HG03097 (cell line): ENCODE measurements around the gene BAIAP2.
A peak's percentile ranks its signal among the peaks of the same experiment; 100 is the strongest.

ENCODE experiments used
- ATAC-seq: cut with Tn5 transposase; IDR thresholded peaks from one replicate; pipeline ENCODE4 v1.9.1; 2021; ENCODE audit not compliant: unreplicated experiment, low FRiP score

BAIAP2 gene, protein sequence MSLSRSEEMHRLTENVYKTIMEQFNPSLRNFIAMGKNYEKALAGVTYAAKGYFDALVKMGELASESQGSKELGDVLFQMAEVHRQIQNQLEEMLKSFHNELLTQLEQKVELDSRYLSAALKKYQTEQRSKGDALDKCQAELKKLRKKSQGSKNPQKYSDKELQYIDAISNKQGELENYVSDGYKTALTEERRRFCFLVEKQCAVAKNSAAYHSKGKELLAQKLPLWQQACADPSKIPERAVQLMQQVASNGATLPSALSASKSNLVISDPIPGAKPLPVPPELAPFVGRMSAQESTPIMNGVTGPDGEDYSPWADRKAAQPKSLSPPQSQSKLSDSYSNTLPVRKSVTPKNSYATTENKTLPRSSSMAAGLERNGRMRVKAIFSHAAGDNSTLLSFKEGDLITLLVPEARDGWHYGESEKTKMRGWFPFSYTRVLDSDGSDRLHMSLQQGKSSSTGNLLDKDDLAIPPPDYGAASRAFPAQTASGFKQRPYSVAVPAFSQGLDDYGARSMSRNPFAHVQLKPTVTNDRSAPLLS

GRCh38 chr17:81034779-81035520 lies at the start of gene BAIAP2:
Gene BAIAP2, plus strand, starts transcription at chr17:81035151. Its CDS starts 104 bp downstream, at chr17:81035255.
- peak; percentile 54 for ATAC-seq

DNA sequence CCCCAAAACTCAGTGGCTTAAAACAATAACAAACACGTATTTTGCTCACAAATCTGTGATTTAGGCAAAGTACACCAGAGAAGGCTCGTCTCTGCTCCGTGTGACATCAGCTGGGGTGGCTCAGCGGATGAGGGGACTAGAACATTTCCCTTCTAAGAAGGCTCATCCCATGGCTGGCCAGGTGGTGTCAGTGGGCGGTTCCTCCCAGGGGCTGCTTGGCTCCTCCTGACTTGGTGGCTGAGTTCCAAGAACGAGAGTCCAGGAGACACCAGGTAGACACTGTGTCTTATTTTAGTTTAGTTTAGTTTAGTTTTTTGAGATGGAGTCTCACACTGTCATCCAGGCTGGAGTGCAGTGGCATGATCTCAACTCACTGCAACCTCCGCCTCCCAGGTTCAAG lies 48.9 kb upstream of the BAIAP2 start:
- no peak for ATAC-seq

- no peak for ATAC-seq
Observed at GRCh38 chr17:80986816-80987475, 48.0 kb upstream of the BAIAP2 start.

DNA sequence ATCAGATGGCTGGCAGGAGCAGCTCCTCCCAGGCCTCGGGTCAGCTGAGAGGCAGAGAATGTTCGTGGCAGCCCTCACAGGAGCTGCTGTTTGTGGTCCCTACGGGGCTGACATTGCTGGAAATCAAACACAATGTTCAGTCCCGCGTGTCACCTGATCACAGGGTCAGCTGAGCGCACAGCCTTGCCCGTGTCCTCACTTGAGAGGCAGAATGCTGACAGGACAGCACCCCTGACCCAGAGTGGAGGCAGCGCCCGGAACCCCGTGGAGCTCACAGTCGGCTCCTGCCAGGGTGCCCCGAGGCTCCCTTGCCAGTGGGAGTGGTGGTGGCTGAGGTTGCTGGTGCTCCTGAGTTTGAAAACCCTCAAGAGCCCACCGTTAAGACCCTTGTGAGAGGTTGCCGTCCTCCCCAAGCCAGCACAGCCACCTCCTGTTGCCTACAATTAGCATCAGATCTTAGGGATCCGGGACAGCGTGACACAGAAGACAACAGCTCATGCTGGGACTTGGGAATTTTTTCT lies 47.0 kb upstream of the BAIAP2 start:
- ATAC-seq = no peak

GRCh38 chr17:80989586-80989913 lies 45.4 kb upstream of the BAIAP2 start:
- ATAC-seq = no peak

- ATAC-seq = no peak
Observed at GRCh38 chr17:80990921-80991644, 43.9 kb upstream of the BAIAP2 start.

- ATAC-seq = no peak
Observed at GRCh38 chr17:80991645-80992076, 43.3 kb upstream of the BAIAP2 start, which contains the start of gene CHMP6. Gene CHMP6, plus strand, starts transcription at chr17:80991841. Its CDS starts 78 bp downstream, at chr17:80991919.

DNA sequence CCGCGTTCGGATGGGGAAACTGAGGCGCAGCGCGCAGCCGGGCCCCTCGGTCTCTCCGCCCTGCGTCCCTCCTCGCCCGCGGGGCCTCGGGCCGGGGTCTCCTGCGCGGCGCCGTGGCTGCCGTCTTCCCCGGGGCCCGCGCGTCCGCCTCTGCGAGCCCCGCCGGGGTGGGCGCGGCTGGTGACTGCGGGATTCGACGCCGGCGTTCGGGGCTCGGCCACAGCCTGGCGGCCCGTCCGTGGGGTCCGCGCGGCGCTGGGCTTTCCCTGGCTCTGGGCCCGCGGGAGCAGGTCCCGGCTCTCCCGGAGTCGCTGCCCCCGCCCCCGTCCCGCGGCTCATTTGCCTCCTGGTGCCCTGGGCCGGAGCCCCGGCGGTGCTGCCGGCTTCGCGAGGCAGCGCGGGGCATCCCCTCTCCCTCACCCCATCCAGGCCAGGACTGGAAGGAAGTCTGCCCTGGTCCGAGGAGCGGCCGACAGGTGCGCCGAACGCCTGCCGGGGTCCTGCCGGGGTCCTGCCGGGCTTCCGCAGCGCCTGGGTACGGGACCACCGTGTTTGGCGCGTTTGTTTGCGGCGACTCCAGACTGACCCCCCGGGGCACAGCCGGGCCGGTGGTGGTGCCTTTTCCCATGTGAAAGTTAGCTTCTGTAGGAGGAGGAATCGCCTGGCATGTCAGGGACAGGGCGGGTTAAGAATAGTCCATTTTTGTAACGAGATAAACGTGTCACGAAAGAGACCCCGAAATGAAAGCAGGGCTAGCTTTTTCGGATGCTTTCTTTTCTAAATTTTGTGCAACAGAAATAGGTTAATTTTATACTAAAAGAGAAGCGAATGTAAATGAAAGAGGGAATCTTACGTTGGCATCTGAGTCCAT lies 42.6 kb upstream of the BAIAP2 start:
- no peak for ATAC-seq

- ATAC-seq = no peak
Observed at GRCh38 chr17:80992948-80993624, 41.9 kb upstream of the BAIAP2 start.

- no peak for ATAC-seq
Observed at GRCh38 chr17:80995131-80995530, 39.8 kb upstream of the BAIAP2 start.

GRCh38 chr17:80996422-80997305 lies 38.3 kb upstream of the BAIAP2 start:
- ATAC-seq = no peak

GRCh38 chr17:80997424-80998117 lies 37.4 kb upstream of the BAIAP2 start:
- ATAC-seq = no peak

DNA sequence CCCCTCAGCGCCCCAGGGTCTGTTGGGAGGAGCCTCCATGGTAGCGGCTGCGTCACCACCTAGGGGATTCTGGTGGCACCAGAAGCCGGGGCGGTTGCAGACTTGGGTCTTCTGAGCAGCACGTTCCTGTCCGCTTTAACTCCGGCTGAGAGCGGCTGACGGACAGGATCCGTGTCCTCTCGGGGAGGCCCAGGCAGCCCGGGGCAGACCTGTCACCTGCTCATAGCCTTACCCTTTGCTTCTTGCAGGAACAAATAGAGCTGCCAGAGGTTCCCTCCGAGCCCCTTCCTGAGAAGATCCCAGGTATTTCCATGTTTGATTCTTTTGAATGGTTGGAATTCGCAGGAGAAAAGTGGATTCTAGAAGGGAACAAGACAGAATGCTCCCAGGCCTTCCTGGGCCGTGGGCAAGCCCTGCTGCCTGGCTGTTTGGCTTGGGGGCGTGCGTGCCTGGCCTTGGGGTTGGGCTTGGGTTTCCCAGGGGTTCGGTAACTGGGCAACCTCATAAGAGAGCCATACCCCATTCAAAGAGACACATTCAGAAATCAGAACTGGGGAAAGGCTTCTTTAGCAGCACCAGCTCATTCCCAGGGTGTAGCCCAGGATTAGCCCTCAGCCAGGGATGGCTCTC lies 36.7 kb upstream of the BAIAP2 start:
- no peak for ATAC-seq

GRCh38 chr17:80998748-80999535 lies 36.0 kb upstream of the BAIAP2 start:
- ATAC-seq = no peak

GRCh38 chr17:80999536-81000333 lies 35.2 kb upstream of the BAIAP2 start:
- no peak for ATAC-seq
